Measurements from ENCODE around the gene TACR1.

The TACR1 gene

DNA sequence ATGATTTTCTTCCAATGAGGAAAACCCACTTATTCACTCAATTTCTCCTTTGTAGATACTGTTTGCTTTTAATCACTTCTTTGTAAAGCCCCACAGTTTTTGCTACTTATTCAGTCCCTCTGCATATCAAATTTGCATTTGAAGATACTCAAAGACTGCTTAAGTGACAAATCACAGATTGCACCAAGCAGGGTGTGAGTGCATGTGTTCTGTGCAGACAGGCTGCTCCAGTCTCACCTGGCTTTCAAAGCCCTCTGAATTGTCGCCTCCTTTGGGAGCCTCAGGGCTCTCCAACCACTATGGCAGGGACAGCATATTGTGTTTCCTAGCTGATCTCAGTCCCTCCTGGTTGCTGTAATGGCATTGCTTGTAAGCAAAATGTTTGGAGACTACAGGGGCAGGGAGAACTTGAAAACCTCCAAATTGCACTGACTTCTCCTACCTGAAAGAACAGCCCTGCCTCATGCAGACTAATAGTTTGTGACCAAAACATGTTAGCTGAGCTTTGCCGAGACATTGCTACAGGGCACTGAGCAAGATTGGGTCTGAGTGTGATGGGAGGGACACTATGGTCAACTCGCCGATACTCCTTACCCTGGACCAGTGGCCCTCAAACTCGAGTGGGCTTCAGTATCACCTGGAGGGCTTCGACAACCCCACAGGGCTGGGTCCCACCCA, 144.0 kb downstream of the TACR1 start:
- no peak for DNase-seq (ENCODE audit: extremely low read depth in 1 of 2, low read depth in 1 of 2)

DNA sequence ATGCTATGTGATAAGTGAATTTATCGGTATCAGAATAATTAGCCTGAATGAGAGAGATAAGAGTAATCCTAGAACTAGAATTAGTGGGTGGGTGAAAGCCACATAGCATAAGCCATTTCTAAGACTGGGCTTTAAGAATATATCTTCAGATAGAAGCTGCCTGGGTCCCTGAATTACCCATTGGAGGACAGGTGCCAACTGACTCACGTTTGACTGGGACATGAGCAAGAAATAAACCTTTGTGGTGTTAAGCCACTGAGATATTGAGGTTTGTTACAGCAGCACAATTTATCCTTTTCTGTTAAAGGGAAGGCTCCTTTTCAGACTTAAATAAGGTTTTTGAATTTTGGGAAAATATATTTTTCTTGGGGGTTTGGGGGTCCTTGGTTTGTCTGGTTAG, 145.0 kb downstream of the TACR1 start:
- DNase-seq (ENCODE audit: extremely low read depth in 1 of 2, low read depth in 1 of 2), result no peak

- DNase-seq (ENCODE audit: extremely low read depth in 1 of 2, low read depth in 1 of 2), result no peak
Measured at GRCh38 chr2:75053484-75054112, 145.7 kb downstream of the TACR1 start.

GRCh38 chr2:75047992-75048625, 151.2 kb downstream of the TACR1 start:
- no peak for DNase-seq (ENCODE audit: extremely low read depth in 1 of 2, low read depth in 1 of 2)

DNA sequence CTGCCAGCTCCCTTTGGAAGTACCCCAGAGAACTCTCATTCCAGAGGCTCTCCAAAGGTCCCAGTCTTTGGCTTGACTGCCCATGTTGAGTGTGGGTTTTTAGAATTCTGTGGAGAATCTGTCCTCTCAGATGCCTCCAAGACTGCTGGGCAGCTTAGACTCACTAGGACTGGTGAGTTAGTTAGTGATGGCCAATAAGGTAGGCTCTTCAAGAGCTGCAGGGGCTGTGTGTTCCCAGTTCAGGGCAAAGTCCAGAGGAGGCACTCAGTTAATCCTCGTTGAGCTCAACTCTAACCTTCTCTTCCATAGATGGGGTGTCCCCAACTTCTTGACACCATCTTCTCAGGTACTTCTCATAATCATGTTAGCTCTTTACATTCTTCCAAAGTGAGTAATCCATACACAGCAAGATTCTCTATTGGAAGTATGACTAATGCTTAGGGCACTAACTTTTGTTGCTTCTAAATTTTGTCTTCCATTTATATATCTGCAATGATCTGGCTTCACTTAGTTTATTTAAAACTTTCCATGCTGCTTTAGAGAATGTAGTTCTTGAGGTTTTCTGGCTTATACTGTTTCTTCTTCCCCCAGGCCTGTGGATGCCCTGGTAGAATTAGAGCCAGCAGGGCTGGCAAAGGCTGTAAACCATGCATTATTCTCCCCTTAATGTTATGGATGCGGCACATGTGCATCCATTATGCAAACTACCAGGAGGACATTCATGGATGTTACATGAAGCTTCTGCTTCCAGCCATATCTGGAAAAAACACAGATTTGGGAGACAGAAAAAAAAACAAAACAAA, 151.9 kb downstream of the TACR1 start:
- no peak for DNase-seq (ENCODE audit: extremely low read depth in 1 of 2, low read depth in 1 of 2)

DNA sequence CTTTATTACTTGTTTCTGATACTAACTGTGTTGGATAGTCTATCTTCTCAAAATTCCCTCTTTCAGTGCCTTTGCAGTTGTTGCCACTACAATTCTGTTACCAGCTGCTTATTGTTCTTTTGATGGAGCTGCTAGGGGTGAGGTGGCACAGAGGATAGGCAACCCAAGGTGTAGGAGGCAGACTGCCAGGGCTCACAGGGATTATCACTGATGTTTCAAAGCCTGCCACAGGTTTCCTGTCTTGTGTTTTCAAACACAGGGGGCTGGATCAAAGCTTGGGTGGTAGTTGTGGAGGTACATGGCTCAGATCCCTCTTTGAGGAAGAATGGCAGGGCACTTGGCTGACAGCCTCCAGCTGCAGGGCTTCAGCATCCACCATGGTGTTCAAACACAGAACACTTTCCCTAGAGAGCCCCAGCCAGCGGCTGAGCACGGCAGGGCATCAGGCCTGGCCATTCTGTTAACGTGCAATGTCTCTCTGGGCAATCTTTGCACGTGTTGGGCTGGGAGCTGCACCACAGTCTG, 153.7 kb downstream of the TACR1 start:
- no peak for DNase-seq (ENCODE audit: extremely low read depth in 1 of 2, low read depth in 1 of 2)

GRCh38 chr2:75044291-75044690, 155.0 kb downstream of the TACR1 start:
- DNase-seq (ENCODE audit: extremely low read depth in 1 of 2, low read depth in 1 of 2), result no peak

- no peak for DNase-seq (ENCODE audit: extremely low read depth in 1 of 2, low read depth in 1 of 2)
Measured at GRCh38 chr2:75042823-75043222, 156.5 kb downstream of the TACR1 start.

GRCh38 chr2:75041731-75042600, 157.4 kb downstream of the TACR1 start:
- no peak for DNase-seq (ENCODE audit: extremely low read depth in 1 of 2, low read depth in 1 of 2)

DNA sequence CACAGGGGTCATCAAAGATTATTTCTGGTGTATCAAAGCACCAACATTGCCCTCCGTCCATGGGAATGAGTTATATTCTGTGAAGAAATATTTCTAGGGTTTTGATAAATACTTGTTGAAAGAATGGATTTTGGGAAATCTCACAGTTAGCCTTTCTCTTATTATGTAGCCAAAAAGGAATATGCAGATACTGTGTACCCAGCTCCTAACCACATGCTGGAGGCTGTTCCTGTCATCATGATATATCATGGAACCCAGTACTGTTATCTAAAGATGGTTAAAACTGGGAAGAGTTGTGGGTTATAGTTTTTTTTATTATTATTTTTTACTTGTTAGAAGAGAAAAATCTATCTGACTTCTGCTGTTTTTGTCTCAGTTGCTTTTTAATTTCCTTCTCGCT, 158.1 kb downstream of the TACR1 start:
- no peak for DNase-seq (ENCODE audit: extremely low read depth in 1 of 2, low read depth in 1 of 2)

- no peak for DNase-seq (ENCODE audit: extremely low read depth in 1 of 2, low read depth in 1 of 2)
Measured at GRCh38 chr2:75035444-75036353, 163.6 kb downstream of the TACR1 start.

GRCh38 chr2:75033516-75033915, 165.8 kb downstream of the TACR1 start:
- no peak for DNase-seq (ENCODE audit: extremely low read depth in 1 of 2, low read depth in 1 of 2)

DNA sequence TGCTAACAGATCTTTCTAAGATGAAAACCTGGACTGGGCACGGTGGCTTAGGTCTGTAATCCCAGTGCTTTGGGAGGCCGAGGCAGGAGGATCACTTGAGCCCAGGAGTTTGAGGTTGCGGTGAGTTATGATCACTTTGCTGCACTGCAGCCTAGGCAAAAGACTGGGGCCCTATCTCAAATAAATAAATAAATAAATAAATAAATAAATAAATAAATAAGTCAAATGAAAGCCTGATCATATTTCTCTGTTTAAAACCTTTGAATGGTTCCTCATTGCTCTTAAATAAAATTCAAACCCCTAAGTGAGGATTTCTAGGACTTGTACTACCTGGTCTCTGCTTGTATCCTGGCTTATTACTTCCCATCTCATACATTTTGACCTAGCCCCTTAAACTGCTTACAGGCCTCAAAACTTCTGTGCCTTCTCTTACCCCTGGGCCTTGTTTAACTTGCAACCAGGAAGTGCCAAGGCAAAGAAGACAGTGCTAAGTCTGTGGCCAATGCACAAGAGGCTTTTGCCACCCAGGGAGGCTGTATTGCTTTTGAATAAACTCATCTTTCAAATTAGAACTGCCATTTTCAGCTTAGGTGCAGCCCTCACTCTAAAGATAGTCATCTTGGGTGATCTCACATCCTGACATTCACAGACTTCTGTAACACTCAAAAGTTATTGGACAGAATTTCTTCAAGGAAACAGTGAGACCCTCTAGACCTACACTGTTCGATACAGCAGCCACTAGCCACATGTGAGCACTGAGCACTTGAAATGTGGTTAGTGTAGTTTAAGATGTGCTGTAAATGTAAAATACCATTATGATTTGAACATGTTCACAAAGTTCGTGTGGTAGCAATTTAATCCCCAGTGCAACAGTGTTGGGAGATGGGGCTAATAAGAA, 167.2 kb downstream of the TACR1 start:
- DNase-seq (ENCODE audit: extremely low read depth in 1 of 2, low read depth in 1 of 2), result no peak

DNA sequence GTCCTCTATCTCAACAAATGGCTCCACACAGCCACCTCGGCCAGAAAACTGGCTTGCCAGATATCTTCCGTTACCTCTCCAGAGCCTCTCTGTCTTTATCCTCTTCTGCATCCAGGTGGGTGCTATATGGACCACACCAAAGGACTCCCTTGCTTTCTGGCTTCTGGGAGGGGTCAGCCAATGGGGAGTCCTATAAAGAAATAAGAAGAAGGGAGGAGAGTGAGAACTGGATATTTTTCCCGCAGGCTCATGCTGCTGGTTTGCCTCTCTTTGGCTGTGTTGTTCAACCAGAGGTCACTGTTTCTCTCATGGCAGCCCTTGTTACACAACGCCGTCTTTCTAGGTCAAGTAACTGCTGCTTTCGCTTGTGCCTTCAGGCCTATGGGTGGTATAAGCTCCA, 168.1 kb downstream of the TACR1 start:
- DNase-seq (ENCODE audit: extremely low read depth in 1 of 2, low read depth in 1 of 2), result no peak

GRCh38 chr2:75030218-75031009, 168.9 kb downstream of the TACR1 start:
- no peak for DNase-seq (ENCODE audit: extremely low read depth in 1 of 2, low read depth in 1 of 2)

DNA sequence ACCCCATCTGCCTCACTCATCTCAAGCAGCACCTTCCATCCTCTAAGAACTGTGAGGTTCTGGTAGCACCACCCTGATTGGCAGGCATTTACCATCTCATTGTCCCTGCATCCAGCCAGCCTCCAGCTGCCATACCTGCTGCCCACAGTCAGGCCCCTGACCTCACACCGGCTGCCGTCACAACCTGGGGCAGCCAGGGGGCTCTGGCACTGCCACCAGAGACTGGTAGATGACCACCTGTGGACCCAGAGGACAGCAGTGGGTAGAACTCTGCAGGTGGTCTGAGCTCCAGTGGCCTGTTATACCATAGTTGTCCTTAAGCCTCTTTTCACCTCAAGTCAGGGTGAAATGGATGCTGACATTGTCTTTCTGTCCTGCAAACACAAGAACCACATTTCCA, 171.4 kb downstream of the TACR1 start:
- DNase-seq (ENCODE audit: extremely low read depth in 1 of 2, low read depth in 1 of 2), result no peak

- no peak for DNase-seq (ENCODE audit: extremely low read depth in 1 of 2, low read depth in 1 of 2)
Measured at GRCh38 chr2:75025633-75026380, 173.5 kb downstream of the TACR1 start.
